Dermis blood vessel endothelial cell (primary cell): ENCODE measurements around the gene SLC38A9. TPM values are rescaled to one million over a fixed set of nuclear protein-coding genes. Genes with fewer than 3 reads are reported as not detected.

Experiments
- DNase-seq: peaks from one replicate; pipeline ENCODE4 v3.0.0; 2010
- total RNA-seq: library from RNA; depleted of rRNA; stranded (reverse); fragments of >200 nt; gene quantifications from 2 replicates; pipeline ENCODE4 v1.2.3, GENCODE V29; 2014

SLC38A9 gene
- total RNA-seq, 1 donor from 2014 or later: 50.9 TPM

DNA sequence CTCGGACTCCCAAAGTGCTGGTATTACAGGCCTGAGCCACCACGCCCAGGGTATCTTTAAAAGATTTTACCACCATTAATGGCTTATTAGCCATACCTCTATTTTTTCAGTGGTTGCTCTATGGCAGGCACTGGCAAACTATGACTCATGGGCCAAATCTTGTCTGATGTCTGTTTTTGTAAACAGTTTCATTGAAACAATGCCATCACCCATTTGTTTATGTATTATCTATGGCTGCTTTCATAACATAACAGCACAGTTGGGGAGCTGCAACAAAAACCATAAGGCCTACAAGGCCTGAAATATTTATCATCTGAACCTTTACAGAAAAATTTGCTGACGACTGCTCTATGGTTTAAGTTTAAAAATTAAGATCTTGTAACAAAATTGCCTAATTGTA, 66.8 kb downstream of the SLC38A9 start:
- peak; percentile 10 for DNase-seq

DNA sequence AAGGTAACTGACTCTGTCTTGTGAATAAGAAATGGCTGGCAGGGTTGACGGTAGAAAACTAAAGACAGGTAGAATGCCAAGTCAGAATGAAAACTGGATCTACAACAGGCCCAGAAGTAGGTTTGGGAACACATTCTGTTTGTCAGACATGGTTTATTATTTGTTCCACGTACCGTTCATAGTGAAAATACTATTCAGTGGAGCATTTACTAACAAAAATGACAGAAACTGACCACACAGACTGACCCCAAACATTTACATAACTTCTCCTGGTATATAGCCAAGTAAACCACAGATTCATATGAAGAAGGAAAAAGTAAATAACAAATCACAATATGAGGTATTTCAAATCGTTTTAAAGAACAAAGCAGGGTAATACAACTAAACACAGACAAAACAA, 73.7 kb downstream of the SLC38A9 start:
- DNase-seq: no peak

DNA sequence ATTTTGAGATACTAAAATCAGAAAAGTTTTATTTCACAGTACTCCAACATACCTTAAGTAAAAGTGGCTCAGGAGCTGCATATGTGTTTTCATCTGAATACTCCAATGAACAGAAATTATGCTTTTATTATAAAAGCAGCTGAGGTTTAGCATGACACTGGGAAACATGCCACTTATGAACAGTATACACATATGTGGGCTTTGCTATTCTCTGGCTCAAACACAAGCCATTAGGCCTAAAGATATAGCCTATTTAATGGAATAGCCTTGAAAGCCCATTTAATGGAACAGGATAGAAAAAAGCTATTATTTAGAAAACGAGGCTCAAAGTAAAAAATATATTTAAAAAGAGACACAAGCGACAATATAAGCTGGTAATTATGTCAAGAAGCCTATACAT, 74.1 kb downstream of the SLC38A9 start:
- no peak for DNase-seq

DNA sequence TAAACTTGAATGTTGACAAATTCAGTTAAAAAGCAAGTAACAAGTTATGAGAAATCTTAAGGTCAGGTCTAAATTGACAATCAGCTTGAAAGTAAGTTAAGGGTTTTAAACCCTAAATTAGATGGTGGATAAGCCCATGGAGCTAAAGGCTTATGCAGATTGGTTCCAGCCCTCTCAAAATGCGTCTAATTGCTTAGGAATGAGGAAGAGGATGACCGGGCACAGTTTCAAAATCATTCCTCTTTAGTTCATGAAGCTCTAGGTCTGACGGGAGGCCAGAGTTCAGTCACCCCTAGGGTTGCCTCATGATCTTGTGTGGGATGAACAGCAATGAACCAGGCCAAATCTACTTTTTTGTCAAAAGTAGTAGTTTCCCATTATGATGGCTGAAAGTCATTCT, 75.4 kb downstream of the SLC38A9 start:
- DNase-seq: no peak

DNA sequence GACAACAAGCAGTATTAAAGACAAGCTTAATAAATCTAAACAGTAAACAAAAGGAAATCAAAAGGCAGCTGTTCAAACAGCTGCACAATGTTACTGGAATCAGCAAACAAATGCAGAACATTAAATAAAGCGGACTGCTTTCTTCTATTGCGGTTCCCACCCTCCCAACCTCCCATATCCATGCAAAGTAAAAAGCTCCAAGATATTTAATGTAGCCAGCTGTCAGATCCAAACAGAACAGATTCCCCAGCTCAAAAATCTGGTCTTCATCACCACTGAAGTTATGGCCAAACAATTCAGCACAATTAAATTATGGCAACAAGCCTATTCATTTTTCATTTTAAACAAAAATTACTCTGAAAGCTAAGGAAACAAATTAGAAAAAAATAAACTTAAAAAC, 75.9 kb downstream of the SLC38A9 start:
- DNase-seq: no peak

DNA sequence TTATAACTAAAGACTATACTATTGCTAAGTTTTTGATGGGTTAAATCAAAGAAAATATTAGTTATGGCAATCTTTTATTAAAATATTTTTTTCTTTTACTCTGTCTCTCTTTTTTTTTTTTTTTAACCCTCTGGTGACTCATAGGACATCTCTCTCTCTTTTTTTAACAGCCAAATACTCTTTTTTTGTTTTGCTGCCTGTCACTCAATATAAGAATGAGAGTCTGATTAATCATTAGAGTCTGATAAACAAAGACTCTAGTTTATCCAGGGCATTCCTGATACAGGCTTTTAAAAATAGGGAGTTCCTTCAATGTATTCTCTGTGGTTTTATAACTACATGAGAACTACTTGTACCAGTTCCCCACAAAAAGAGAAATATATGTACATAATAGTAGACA, 77.3 kb downstream of the SLC38A9 start:
- peak; percentile 14 for DNase-seq

DNA sequence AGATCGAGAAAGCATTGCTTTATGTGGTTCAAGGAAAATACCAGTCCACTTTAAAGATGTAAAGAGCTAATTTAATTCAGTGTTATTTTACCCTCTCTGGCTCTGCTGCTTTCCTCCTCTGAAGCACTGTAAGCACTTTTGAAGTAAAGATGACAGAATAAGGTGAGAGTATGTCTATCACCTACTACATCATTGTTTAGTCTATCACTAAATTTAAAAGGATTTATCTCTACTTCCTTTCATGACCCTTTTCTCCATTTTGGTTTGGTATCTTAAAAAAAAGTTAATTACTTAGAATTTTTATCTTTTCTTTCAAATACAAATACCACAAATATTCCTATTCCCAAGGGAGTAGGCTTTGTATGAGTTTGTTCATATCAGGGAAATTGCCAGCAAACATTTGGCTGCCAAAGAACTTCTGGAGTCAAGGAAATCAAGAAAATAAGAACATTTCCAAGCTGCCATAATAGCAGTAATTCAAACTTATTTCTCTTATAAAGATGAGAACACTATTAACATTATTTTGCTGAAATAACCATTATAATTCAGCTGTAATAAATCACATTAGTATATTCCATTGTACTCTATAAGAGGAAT, 77.8 kb downstream of the SLC38A9 start:
- DNase-seq: peak; percentile 43

DNA sequence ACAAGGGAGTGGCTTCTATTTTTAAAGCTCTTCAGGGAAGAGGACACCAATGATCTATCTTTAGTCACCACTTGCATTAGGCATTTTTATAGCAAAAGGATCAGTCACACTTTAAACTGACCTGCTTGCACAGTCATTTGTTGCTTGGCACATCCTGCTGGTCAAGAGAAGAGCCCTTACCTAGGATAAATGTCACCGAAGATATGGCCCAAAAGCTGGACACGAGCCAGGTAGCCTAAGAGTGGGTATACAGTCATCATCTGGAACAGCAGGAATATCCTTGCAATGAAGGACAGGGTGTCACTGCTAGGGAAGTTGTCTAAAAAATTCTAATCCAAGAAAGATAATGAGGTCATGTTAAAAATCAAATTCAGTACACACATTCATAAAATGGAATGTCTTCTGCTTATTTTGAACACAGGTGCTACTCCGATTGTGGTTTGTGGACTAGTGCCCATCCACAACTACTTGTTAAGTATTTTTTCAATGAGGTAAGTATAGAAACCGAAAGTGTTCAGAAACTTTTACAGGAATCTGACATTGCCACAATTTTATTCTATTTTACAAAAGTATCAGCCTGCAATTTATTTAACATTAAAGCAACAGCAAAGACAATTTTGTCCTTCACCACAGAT, 78.4 kb downstream of the SLC38A9 start:
- DNase-seq: peak; percentile 14

DNA sequence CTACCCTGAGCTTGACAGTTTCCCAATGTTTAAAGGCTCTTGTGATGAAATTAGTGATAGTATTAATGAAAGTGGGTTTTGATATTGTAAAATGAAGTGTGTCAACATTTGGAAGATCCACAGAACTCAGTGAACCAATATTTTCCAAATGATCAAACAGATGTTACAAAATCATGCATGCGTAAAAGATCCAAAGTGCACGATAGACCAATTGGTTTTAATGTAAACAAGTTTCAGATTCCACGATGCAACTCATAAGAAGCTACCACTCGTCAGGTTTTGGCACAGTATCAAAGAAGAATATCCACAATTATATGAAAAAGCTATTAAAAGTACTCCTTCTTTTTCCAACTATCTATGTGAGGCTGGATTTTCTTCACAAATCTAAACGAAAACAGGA, 82.3 kb downstream of the SLC38A9 start:
- no peak for DNase-seq

DNA sequence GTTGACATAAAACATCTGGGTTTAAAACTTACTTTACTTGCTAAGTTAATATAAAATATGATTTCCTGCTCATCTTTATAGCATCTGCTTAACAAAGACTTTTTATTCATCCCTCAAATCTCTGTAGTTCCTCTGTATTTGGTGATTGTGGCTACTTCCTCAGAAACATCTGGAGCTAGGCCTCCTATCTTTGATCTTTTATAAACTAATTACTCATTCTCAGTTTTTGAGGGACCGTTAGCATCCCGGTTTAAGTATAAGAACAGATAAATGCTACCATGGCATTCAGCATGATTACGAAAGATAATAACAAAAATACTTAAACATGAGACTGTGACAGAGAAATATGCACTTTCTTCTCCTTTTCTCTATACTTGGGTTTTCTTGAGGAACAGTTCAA, 85.3 kb downstream of the SLC38A9 start:
- DNase-seq: no peak

DNA sequence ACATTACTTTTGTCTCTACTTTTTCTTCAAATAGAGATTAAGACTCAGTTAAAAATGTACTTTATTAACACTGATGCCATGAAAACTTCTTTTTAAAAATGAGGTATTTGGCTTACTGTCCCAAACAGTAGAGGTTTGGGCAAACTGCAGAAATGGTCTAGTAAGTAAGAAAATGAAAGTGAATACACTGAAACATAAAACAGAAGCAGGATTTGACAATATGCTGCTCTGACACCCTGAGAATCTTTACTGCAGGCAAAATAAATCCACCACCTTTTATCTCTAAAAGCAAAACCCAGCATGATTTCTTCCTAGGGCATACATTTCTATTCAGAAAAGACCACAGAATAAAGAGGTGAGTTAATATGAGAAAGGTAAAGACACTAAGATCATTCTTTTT, 86.2 kb downstream of the SLC38A9 start:
- DNase-seq: no peak

DNA sequence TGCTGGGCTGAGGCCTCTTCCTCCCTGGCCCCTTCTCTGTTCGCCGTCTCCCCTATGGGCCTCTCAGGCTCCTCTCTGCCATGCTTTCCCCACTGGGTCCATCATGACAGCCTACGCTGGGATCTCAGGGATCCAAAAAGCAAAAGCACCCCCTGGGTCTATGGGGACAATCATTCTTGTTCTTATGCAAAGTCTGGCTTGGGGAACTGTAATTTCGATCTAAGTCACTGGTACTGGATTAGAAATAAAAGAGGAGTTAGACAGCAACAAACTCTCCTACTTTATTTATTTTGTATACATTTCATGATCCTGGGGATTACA, 86.6 kb downstream of the SLC38A9 start:
- DNase-seq: no peak

DNA sequence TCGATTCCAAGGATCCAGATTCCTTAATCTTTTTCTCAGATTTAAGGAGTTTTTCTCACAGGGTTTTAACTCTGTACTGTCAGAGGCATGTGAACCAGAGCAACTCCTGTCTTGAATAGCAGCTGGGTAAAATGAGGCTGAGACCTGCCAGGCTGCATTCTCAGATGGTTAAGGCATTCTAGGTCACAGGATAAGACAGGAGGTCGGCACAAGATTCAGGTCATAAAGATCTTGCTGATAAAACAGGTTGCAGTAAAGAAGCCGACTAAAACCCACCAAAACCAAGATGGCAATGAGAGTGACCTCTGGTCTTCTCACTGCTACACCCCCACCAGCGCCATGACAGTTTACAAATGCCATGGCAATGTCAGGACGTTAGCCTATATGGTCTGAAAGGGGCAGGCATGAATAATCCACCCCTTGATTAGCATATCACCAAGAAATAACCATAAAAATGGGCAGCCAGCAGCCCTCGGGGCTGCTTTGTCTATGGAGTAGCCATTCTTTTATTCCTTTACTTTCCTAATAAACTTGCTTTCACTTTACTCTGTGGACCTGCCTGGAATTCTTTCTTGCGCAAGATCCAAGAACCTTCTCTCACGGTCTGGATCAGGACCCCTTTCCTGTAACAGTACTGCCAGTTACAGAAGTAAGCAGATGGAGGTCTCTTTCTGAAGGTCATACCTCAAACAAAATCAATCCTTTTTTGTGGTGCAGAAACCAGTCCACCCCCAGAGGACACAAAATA, 87.1 kb downstream of the SLC38A9 start:
- DNase-seq: no peak

DNA sequence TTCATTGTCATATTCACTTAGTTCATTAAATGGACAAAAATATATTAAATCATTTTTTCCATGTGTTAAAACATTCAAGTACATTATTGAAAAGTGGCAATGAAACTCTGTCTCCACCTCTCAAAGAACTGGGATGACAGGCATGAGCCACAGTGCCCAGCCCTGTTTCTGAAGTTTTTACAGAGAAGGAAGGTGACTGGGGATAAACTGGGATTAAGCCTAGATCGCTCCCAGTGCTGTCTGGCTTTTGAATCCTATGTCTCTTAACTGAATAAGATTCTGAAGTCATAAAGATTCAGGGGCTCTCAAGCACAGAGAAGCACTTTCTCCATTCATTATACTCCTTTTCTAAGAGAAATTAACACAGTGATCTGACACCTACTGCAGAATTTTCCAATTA, 88.3 kb downstream of the SLC38A9 start:
- DNase-seq: no peak

DNA sequence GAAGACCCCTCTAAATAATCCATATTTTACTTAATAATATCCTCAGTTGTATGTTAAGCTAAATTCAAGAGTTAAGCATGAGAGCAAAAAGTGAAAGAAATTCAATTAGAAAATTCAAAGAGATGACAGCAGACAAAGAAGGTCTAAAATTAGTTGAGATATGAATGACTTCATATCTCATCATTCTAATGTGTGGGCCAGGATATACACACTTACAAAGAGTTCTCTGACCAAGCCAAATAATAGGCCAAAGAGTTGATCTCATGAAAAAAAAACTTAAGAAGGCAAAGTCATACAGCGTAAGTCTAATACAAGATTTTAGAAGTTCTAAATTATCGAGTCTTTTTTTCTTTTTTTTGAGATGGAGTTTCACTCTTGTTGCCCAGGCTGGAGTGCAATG, 89.7 kb downstream of the SLC38A9 start:
- no peak for DNase-seq

DNA sequence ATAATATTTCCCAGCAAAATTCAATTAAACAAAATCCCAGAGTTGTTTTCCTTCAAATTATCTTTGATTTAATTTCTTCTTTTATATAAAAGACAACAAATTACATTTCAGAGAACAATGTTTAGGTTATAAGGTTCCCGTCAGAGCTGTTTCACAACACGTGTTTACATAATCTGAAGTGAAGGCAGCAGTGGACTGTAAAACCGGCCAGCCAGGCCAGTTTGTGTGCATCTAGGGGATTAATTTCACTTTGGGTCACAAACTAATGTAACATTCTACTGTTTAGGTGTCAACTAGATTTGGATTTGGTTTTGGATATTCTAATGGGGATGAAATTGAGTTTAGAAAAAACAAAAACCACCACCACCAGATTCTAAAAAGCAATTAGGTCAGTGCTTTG, 90.9 kb downstream of the SLC38A9 start:
- DNase-seq: no peak

DNA sequence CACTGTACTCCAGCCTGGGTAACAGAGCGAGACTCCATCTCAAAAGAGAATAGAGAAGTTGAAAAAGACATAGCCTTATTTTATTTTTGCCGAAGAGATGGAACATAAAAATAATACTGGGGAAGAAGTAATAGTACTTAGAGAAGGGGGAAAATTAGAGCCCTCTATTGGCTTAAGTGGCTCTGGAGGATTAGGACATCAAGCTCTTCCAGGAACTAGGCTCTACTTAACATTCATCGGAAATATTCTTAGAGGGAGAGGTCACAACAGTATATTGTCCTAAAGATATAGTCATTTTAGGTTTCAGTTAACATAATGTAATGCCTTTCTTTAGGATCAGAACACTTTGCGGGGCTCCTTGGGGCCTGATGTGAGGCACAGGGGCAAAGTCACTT, 91.4 kb downstream of the SLC38A9 start:
- DNase-seq: no peak

DNA sequence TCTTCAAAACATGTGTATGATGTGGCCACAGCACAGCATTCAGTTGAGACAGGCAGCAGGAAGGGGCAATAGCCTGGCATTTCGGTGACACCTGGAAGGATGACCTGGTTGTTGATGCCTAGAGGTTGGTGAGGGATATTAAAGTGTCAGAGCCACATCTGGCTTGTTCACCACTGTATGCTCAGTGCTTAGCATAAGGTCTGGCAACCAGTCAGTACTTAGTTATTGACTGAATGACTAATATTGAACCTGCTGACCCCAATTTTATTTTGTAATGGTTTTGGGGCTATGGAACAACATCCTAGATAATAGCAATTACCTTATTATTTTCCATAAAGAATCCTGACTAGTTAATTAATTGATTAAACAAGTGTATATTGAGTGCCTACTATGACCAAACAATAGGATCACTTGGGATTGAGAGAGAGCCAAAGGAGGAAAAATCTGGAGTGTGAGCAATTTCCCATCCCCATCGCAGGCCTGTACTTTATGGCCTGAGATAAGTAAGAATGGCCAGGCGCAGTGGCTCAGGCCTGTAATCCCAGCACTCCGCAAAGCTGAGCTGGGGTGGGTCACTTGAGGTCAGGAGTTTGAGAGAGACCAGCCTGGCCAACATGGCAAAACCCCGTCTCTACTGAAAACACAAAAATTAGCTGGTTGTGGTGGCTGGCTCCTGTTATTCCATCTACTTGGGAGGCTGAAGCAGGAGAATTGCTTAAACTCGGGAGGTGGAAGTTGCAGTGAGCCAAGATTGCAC, 91.9 kb downstream of the SLC38A9 start:
- no peak for DNase-seq

DNA sequence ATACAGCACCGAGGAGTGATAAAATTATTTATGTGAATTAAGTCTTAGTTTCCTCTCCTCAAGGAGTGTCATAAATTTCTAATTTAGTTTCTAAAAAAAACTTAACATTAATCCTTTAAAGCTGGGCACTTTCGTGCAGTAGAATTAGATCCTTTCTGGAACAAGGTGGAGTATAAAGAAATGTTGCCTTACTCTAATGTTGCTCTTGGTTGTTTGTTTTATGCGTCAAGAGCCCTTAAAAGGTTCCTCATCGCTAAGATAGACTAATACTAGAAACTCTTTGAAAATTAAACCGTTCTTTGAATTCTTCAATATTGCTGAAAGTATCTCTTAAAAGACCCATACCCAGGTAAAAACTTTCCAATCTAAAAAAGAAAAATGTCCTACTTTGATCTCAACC, 93.8 kb downstream of the SLC38A9 start:
- no peak for DNase-seq

DNA sequence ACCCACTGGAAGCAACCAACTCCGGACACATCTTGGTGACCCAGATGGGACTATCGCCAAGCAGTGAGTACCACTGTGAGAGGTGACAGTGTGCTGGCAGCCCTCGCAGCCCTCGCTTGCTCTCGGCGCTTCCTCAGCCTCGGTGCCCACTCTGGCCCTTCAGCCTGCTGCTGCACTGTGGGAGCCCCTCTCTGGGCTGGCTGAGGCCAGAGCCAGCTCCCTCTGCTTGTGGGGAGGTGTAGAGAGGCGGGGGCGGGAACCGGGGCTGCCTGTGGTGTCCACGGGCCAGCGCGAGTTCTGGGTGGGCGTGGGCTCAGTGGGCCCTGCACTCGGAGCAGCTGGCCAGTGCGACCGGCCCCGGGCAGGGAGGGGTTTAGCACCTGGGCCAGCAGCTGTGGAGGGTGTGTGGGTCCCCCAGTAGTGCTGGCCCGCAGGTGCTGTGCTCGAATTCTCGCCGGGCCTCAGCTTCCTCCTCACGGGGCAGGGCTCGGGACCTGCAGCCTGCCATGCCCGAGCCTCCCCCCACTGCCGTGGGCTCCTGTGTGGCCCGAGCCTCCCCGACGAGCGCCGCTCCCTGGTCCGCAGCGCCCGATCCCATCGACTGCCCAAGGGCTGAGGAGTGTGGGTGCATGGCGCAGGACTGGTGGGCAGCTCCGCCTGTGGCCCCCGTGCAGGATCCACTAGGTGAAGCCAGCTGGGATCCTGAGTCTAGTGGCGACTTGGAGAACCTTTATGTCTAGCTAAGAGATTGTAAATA, 98.8 kb downstream of the SLC38A9 start:
- DNase-seq: no peak

DNA sequence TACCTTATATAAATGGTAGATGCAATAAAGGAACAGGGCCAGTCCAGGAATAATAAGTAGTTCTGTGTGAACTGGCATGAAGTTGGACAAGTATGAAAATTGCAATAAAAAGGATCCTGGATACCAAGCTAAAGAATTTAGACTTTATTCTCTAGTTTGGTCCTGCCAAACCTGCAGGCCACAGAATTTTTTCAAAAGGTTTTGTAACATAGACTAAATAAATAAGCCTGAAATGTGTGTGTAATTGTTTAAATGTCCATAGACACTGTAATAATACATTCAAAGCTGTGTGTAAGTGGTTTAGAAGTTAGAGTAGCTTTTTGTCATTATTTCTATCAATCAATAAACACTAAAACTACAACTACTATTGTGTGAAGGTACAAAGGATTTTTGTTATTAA, 101.6 kb downstream of the SLC38A9 start:
- no peak for DNase-seq

DNA sequence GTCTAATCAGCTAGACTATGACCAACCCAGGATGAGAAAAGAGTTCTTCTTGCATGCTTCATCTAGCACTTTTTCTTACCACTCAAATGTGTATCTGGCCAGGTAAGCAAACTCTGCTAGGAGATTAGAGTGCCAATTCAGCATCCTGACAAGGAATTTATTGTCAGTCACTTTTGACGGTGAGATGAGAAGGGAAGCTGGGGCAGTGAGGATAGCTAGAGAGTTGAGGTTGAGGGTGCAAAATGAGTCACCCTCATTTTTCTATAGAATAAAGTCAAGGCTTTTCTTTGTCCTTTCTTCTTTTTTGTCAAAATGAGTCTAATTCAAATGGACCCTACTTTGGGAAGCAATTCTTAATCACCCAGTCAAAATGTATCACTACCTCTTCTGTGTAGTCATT, 102.7 kb downstream of the SLC38A9 start:
- DNase-seq: no peak
